Dermis blood vessel endothelial cell (primary cell): ENCODE results near the gene IGLL5. TPM values are rescaled to one million over a fixed set of nuclear protein-coding genes. Genes with fewer than 3 reads are reported as not detected.
A peak's percentile ranks its signal among the peaks of the same experiment; 100 is the strongest.

ENCODE experiments used
- DNase-seq: peaks from one replicate; pipeline ENCODE4 v3.0.0; 2010
- total RNA-seq: library from RNA; depleted of rRNA; stranded (reverse); fragments of >200 nt; gene quantifications from 2 replicates; pipeline ENCODE4 v1.2.3, GENCODE V29; 2014

Gene IGLL5
- total RNA-seq, 1 donor from 2014 or later = not detected

DNA sequence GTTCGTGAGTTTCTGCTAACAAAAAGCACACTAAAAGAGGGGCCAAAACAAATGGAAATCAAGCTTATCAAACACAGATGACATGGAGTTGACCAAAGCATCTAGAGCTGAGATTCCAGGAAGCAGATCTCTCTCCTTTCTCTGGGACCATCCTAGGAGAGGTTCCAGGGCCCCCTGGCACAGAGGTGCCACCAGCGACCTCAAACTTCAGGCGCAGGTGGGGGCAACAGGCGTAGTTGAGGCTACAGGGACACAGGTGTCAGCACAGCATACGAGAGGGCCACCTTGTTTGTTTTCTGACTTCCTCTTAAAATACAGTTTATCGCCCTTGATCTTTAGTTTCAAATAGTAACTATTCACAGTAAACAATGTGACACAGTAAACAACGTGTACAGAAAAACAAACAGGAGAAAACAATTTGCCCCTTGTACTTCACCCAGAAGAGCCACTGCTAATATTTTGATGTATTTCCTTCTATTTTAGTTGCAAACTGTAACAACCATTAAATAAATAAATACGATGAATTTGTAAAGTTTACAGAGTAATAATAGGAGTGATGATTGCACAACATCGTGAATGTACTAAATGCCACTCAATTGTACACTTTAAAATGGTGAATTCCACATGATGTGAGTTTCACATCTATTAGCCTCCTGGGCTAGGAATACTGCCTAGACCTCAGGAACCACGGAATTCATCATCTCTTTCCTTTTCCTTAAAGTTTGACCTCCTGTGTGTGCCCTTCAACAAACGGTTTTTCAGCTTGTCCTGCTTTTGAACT lies 52.2 kb downstream of the IGLL5 start:
- DNase-seq = no peak

DNA sequence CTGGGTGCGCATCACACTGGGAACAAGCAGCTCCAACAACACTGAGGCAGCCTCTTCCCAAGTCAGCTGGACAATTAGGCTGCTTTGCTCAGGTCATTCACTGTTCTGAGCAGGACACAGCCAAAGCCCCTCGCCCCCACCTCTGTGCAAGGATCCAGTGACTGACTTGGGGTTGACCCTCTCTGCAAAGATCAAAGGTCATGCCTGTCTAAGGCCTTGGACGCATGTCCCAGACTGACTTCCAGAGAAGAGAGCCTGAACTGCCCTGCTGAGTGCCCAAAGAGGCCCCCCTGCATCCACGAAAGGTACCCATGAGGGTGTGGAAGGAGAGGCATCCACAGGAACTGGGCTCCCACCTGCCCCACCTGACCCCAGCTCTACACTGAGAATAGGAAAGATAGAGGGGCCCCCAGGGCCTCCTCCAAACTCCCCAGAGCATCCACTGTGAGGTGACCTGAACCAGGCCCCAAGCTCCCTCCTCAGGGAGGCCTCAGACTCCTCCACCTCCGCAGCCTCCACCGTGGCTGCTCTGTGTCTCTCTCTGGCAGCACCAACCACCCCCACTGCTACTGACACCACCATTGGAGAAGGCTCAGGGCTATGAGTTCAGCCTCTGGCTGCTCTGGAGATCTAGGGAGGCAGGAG lies 53.5 kb downstream of the IGLL5 start:
- no peak for DNase-seq

DNA sequence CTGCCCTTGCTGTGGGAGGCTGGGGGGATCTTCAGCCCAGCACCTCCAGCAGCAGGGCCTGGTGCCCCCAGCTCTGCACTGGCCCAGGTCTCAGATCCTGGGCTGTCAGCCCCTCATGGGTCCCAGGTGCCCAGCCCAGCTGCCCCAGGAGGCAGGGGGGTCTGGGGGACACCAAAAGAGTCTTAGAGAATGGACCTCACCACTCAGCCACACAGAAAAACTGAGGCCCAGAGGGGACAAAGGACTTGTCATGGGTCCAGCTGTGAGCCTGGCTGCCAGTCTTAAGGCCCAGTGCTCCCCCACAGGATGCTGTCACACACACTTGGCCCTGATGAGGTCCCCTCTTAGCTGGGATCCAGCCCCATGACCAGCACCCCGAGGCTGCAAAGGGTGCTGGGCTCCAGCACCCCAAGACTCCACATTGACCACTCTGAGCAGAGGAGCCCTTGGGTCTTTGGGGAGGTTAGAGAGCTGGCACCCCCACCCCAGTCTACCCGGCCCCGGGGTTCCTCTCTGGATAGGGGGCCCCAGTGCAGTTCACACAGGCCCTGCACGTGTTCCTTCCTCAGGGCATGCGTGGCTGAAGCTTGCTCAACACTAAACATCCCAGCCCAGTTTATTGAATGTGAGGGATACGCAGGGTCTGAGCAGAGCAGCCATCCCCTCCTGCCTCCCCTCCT lies 54.4 kb downstream of the IGLL5 start:
- DNase-seq = no peak

DNA sequence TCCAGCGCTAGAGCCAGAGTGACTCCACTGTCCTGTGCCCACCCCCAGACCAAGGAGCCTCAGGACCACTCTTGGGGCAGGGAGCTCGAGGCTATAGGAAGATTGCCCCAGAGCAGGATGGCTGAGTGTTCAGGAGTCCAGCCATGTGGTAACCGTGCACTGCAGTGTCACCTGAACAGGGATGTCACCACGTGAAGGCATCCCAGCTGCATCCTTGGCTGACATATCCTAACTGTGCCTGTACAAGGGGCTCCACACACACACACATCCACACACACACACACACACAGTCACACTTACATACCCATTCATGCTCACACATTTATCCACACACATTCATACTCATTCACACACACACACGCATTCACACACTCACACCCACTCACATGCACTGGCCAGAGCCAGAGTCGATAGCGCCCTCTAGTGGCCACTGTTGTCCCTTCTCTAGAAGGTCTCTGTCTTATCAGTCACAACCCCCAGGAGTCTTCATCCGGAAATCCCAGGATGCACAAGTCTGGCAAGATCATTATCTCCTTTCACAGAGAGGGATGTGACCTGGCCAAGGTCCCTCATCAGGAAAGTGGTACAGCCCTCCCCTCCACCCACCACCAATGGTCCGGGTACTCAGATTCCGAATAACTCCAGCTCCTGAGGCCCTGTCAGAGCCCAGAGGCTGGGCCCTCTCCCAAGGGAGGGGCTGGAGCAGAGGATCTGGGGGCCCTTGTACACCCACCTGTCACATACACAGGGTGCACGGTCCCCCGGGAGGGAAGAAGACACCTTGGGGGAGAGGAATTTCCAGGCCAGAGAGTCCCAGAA lies 55.1 kb downstream of the IGLL5 start:
- DNase-seq = peak; percentile 77

GRCh38 chr22:22943521-22944267 lies 56.1 kb downstream of the IGLL5 start:
- DNase-seq = no peak

- no peak for DNase-seq
These were observed 56.8 kb downstream of the IGLL5 start for GRCh38 chr22:22944268-22944985.

GRCh38 chr22:22945195-22945594 lies 57.6 kb downstream of the IGLL5 start:
- DNase-seq = no peak

Other genes starting within 250 kb of the IGLL5 start
- not detected in 2 replicates for gene GGTLC2, start 243.2 kb upstream of the IGLL5 start, total RNA-seq
- 0.37 and 0.68 TPM in 2 replicates for gene GNAZ, start 182.7 kb downstream of the IGLL5 start, total RNA-seq